ENCODE measurements around the gene RNF225.
"Not testable (repeated sequence)": the region's sequence is repeated elsewhere in the genome, so short reads cannot be mapped to it uniquely, and the experiment has no call there.

Gene RNF225

DNA sequence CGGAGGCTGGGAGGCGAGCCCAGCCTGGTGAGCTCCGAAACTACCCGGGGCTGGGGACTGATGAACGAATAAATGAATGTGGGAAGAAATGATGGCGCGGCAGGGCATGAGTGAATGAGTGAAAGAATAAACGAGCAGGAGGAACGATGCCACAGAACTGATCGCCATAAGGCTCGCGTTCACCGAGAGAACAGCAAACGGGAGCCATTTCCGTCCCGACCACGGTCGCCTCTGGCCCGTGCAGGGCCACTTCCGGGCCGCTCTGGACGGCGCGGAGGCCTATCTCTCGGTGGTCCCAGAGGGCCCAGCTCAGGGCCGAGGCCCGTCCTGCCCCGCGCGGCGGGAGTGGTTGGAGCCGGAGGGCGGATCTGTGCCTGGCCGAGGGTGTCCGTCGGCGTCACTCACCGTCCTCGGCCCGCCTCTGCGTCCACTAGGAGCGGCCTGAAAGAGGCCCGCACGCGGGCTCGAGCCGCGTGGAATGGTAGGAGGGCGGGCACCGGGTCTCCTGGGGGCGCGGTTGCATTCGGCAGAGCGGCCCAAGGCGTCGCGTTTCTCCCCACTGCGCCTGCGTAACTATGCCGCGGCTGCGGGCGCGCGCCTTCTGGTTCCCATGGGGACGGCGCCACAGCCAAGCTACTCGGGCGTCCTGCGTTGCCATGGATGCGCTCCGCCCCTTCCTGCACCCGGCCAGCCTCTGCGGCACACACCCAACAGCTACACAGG, 33.0 kb upstream of the RNF225 start, which contains the start of gene ZNF497:
Gene ZNF497 (minus strand): TSS at position 480 of the 723 bp plus-strand sequence. CDS start 5,116 bp downstream, outside the sequence.
- DNase-seq (ENCODE audit: low read depth): peak; percentile 95

DNA sequence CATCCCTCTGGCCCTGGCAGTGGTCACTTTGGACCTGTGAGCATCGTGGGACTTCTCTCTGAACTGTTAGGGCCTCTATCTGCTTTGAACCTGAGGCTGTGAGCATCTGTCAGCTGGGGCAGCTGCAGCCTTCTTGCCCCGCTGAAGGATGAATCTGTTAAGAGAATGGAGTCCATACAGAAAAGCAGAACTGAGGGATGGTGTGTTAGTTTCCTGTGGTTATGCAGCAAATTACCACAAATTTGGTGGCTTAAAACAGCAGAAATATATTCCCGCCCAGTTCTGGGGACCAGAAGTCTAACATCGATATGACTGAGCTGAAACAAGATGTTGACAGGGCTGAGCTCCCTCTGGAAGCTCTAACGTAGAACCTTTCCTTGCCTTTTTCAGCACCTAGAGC, 31.3 kb upstream of the RNF225 start:
- no peak for DNase-seq (ENCODE audit: low read depth)

- no peak for DNase-seq (ENCODE audit: low read depth)
These were observed 28.6 kb upstream of the RNF225 start for GRCh38 chr19:58366585-58367430.

DNA sequence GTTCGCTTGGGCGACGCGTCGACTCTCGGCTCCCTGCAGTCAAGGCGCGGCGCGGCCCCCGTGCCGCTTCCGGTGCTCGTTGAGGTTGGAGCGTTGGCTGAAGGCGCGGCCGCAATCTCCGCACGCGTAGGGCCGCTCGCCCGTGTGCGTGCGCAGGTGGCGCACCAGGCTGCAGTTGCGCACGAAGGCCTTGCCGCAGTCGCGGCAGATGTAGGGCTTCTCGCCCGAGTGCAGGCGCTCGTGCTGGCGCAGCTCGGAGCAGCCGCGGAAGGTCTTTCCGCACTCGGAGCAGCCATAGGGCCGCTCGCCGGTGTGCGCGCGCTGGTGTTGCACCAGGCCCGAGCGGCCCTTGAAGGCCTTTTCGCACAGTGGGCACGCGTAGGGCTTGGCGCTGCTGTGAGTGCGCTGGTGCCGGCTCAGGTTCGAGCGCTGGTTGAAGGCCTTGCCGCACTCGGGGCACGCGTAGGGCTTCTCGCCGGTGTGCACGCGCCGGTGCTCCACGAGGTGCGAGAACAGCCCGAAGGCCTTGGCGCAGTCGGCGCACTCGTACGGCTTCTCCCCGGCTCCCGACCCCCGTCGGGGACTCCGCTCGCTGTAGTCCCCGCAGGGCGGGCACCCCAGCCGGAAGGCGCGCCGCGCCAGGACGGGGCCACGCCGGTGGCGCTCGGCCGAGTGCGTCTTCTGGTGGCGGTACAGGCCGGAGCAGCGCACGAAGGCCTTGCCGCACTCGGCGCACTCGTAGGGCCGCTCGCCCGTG, 27.6 kb upstream of the RNF225 start:
- no peak for DNase-seq (ENCODE audit: low read depth)

DNA sequence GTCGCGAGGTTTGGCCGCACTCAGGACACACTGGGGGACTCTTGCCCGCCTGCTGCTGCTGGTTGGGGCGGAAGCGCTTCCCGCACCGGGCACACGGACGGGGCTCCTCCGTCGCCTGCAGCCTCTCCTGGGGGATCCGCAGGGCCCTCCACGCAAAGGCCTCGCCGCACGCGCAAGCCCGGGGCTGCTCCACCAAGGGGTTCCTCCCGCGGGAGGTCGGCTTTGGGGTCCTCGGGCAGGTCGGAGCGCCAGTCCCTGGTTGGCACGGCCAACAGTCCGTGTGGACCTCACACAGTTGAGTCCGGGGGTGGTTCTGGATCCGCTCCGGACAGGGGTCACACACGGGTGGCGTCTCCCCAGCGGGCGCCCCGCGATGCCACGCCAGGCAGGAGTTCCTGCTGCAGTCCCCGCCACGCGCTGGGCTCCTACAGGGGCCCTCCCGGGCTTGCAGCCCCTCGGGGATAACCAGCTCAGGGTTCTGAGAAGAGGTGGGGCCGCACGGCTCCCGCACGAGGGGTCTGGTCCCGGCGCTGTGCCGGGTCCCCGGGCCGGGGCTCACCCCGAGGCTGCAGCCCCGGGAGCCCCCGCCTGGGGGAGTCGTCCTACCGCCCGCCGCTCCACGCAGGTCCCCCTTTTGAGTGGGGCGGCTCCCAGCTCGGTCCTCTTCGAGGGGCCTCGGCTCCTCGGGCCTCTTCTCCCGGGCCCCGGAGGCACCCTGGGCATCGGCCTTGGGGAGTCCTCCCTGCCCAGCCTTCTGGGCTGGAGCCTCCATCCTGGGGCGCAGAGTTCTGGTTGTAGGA, 26.7 kb upstream of the RNF225 start:
- DNase-seq (ENCODE audit: low read depth): no peak

- DNase-seq (ENCODE audit: low read depth): no peak
These were observed 22.9 kb upstream of the RNF225 start for GRCh38 chr19:58372311-58373133.

GRCh38 chr19:58374200-58374599, 21.3 kb upstream of the RNF225 start:
- no peak for DNase-seq (ENCODE audit: low read depth)

- DNase-seq (ENCODE audit: low read depth): not testable (repeated sequence)
These were observed 18.7 kb upstream of the RNF225 start for GRCh38 chr19:58376724-58377123.

DNA sequence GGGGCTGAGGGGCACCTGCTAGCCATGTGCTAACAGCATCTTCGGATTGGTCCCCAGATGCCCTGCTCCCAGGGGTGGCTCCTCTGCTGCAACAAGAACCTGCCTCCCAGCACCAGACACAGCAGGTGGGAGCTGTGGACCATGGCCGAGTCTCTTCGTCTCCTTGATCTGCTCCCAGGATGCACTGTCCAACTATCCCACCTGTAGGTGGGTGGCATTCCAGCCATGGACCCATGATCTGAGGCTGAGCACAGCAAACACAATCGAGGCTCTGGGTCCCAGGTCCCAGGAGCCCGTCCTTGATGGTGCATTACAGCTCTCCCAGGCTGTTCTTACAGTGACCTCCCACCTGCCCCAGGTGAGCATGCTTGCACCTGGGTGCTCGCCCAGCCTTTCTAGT, 16.2 kb upstream of the RNF225 start:
- DNase-seq (ENCODE audit: low read depth): no peak

DNA sequence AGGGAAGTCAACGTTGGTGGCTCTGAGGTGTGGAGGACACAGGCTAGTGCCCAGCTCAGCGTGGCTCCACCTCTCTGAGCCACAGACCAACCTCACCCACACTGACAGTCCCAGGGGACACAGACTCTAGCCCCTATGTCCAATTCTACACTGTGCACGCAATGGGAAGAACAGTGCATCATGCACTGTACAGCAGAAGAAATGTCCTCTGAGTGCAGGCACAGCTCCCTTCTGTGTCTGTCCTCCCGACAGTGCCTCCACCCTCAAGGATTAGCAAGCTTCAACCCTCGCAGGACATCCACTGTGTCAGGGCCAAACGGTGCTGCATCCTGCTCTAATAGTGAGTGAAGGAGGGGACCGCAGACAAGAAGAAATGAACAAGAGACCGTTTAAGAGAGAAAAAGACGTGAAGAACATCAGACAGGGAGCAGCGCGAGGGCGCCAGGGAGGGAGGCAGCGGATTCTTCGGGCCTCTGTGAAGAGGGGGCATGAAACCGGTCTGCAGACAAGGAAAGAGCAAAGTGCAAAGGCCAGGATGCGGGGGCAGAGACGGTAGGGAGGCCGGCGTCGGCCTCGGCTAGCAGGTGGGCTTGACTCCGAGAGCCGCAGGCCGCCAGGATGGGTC, 15.3 kb upstream of the RNF225 start:
- no peak for DNase-seq (ENCODE audit: low read depth)

GRCh38 chr19:58380662-58381459, 14.6 kb upstream of the RNF225 start, which contains the start of gene ZNF837:
Gene ZNF837, minus strand, starts transcription at chr19:58381030. Its CDS starts 11,698 bp downstream, at chr19:58369332.
- DNase-seq (ENCODE audit: low read depth): peak; percentile 95

DNA sequence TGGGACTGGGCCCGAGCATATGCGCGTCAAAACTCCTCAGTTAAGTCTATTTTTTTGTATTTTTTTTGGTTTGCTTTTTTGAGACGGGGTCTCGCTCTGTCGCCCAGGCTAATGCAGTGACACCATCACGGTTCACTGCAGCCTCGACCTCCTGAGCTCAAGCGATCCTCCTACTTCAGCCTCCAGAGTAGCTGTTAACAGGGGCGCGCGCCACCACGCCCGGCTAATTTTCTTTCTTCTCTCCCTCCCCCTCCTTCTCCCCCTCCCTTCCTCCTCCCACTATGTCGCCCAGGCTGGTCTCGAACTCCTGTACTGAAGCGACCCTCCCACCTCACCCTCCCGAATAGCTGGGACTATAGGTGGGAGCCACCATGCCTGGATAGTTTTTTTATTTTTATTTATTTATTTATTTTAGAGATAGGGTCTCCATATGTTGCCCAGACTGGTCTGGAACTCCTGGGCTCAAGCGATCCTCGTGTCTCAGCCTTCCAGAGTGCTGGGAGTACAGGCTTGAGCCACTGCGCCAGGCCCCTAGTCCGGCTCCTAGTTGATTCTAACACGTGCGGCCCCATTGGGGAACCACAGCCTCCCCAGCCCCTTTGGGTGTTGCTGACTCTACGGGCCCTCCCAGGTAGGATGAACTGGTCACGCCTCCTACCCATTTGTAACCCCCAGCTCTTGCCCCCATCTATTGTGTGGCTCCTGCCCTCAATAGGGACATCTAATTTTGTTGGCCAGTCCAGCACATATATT, 13.8 kb upstream of the RNF225 start:
- no peak for DNase-seq (ENCODE audit: low read depth)

- no peak for DNase-seq (ENCODE audit: low read depth)
These were observed 12.4 kb upstream of the RNF225 start for GRCh38 chr19:58382997-58383603.

- no peak for DNase-seq (ENCODE audit: low read depth)
These were observed 10.1 kb upstream of the RNF225 start for GRCh38 chr19:58385313-58385890.

DNA sequence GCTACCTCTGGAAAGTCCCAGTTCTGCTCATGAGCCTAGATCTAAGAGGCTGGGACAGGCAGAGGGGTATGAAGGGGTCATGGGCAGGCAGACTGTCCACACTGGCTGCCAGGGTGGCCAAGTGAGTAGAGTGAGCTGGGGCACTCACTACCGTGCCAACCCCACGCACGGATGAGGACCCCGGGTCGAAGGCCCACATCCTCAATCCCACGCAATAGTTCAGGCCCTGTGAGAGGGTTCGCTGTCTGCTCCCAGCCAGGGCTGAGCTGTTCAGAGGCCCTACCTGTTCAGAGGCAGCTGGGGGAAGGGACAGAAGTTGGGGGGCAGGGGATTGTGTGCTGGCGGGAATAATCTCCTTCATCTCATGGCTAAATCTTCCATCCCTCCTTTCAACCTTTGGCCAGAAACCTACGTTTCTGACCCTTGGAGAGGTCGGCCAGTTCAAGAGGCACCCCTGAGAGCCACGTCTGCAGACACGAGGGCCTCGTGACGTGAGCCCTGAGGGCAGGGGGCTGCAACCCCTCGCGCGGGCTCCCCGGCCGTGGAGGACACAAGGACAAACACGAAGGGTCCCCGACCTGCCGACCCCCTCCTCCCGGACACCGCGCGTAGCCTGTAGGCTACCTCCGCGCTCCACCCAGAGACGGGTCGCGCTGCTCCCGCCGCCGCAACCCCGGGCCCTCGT, 9.4 kb upstream of the RNF225 start:
- DNase-seq (ENCODE audit: low read depth): peak; percentile 38

- DNase-seq (ENCODE audit: low read depth): peak; percentile 93
These were observed 8.7 kb upstream of the RNF225 start, which contains the start of gene RPS5 for GRCh38 chr19:58386576-58387337. Gene RPS5, plus strand, starts transcription at chr19:58387269. Its CDS starts 869 bp downstream, at chr19:58388138.

Data from activated T-cell treated with anti-CD3 and anti-CD28 coated beads for 24 hours (primary cell).